Ovary (tissue), 9 donors: ENCODE measurements around the gene VWA3B. TPM values are rescaled to one million over a fixed set of nuclear protein-coding genes. Genes with fewer than 3 reads are reported as not detected.

Source experiments
- DNase-seq, 5 donors: peaks; one replicate each; pipeline ENCODE4 v3.0.0-alpha.2; 2019 to 2020
- H3K27ac ChIP-seq, 2 donors: fragments of 200-600 bp; one replicate each; pipeline versions ENCODE4 v1.5.1 to v1.8.0; 2019 to 2022
- H3K27me3 ChIP-seq: fragments of 200-600 bp; one replicate; pipeline ENCODE4 v1.8.0; 2022
- H3K36me3 ChIP-seq: fragments of 200-600 bp; sonication (generic); one replicate; pipeline ENCODE4 v1.5.1; 2019
- H3K4me1 ChIP-seq: one replicate; pipeline ENCODE4 v1.8.1; 2013; ENCODE audit warnings: mild to moderate bottlenecking, moderate library complexity; ENCODE audit not compliant: insufficient read depth
- H3K4me3 ChIP-seq: fragments of 200-600 bp; sonication (generic); one replicate; pipeline ENCODE4 v1.5.1; 2017
- H3K9me3 ChIP-seq, 2 donors: fragments of 200-600 bp in 1 of 2; sonication (generic) in 1 of 2; one replicate each; pipeline versions ENCODE4 v1.5.1 to v1.8.1; 2013 to 2019; ENCODE audit warnings: mild to moderate bottlenecking in 1 of 2, moderate library complexity in 1 of 2
- CTCF ChIP-seq, 3 donors: fragments of 450-650 bp in 2 of 3; fragments of 200-600 bp in 1 of 3; IDR thresholded peaks; one replicate each; pipeline versions ENCODE4 v1.5.1 to v1.8.0; 2016 to 2022; ENCODE audit warnings: antibody characterized with exemption in 3 of 3, mild to moderate bottlenecking in 1 of 3
- EP300 ChIP-seq: sonication (generic); formaldehyde crosslinking; IDR thresholded peaks from one replicate; pipeline ENCODE4 v1.6.1; 2017; ENCODE audit warnings: antibody characterized with exemption
- POLR2A ChIP-seq: fragments of 450-650 bp; IDR thresholded peaks from one replicate; pipeline ENCODE4 v1.6.1; 2017; ENCODE audit warnings: antibody characterized with exemption, mild to moderate bottlenecking, moderate library complexity
- WGBS, 3 donors: extraction: QIAGEN DNeasy Blood & Tissue Kit in 1 of 3; methylation state at CpG; one replicate each; pipeline versions ENCODE4 v1.1.5 to v1.1.7; 2013 to 2017; 5-methylcytosine and 5-hydroxymethylcytosine counted together
- intact Hi-C, 4 donors: fragments of 100-400 bp; cut with DNase I; formaldehyde crosslinking; loops; one replicate each; pipeline versions ENCODE4 v1.11.0 to v1.15.1; 2022 to 2023
- polyA plus RNA-seq, 2 donors: library from polyadenylated mRNA; stranded (reverse); fragments of 200-250 nt in 1 of 2; fragments of 350-450 nt in 1 of 2; fragmentation: Illumina TruSeq in 1 of 2; extraction: RNeasy Lipid Tissue Mini Kit (QIAGEN cat#74804) in 1 of 2; gene quantifications; one replicate each; pipeline ENCODE4 v1.2.3, GENCODE V29; 2013 to 2014
- total RNA-seq, 7 donors: library from RNA; depleted of rRNA in 2 of 7; stranded (reverse); fragments of >200 nt in 2 of 7; fragmentation: NEBNext Ultra II Directional in 3 of 7; extraction: Animal tissue kit (Norgen Biotek cat#: 25700) in 3 of 7; gene quantifications; one replicate each; pipeline versions ENCODE4 v1.1.0 to v1.2.4, GENCODE V29; 2016 to 2023
- donor health status: DM: no; HTN: no; CAD: no; lungs with moderate emphysema.
- donor health status: DM: no; HTN: no; CAD: no.
- donor health status: Bipolar disorder and iron deficiency.
- donor health status: DM: yes; HTN: yes; CAD: no.
- donor health status: DM: no; HTN: no; CAD: no.
- donor health status: DM: yes; HTN: yes; CAD: no.

The VWA3B gene
- total and polyA plus RNA-seq, 9 donors = 0.56 to 15.7 (median 1.1) TPM

- intact Hi-C loops = no loop called here
- H3K4me1 ChIP-seq = no peaks in the 10 kb centered on the region
- no peak overlapping the region for H3K4me3 ChIP-seq
- TF ChIP-seq EP300 = no peak
- TF ChIP-seq CTCF (IDR thresholded peaks at IDR 0.05) = no peak
- no peak for TF ChIP-seq POLR2A
- no peak for DNase-seq
- H3K27ac ChIP-seq = no peak overlapping the region
- no peaks in the 10 kb centered on the region for H3K36me3 ChIP-seq
- H3K27me3 ChIP-seq = no peaks in the 10 kb centered on the region
- no peaks in the 10 kb centered on the region for H3K9me3 ChIP-seq
- 40 to 53% (median 47%) methylated on average over 4 of the region's 4 CpGs for WGBS, 3 donors
Measured at GRCh38 chr2:98216616-98217015, 129.6 kb downstream of the VWA3B start.

- no peaks in the 10 kb centered on the region for H3K27me3 ChIP-seq
- no peaks in the 10 kb centered on the region for H3K9me3 ChIP-seq
- no peaks in the 10 kb centered on the region for H3K36me3 ChIP-seq
- DNase-seq = no peak
- no peaks in the 10 kb centered on the region for H3K4me1 ChIP-seq
- no peak overlapping the region for H3K4me3 ChIP-seq
- 91 to 94% (median 93%) methylated on average over 3 of the region's 3 CpGs for WGBS, 3 donors
- TF ChIP-seq CTCF (IDR thresholded peaks at IDR 0.05) (no peak), EP300 (no peak), POLR2A (no peak)
- intact Hi-C loops = no loop called here
- no peak overlapping the region for H3K27ac ChIP-seq
Measured at GRCh38 chr2:98219152-98219551, 132.2 kb downstream of the VWA3B start.

- Histone ChIP-seq H3K36me3 (no peaks in the 10 kb centered on the region), H3K4me1 (peaks cover 2% of the 10 kb centered on the region), H3K9me3 (no peaks in the 10 kb centered on the region), H3K27ac (no peak overlapping the region), H3K4me3 (no peak overlapping the region), H3K27me3 (no peaks in the 10 kb centered on the region)
- WGBS, 3 donors = 56 to 67% (median 64%) methylated on average over 2 of the region's 2 CpGs
- intact Hi-C loops = no loop called here
- TF ChIP-seq CTCF (IDR thresholded peaks at IDR 0.05) (no peak), EP300 (no peak), POLR2A (no peak)
- no peak for DNase-seq
Measured at GRCh38 chr2:98233941-98234340, 147.0 kb downstream of the VWA3B start.

- intact Hi-C loops = no loop called here
- no peak overlapping the region for H3K27ac ChIP-seq
- 52 to 67% (median 56%) methylated on average over 2 of the region's 2 CpGs for WGBS, 3 donors
Measured at GRCh38 chr2:98234776-98235175, 147.8 kb downstream of the VWA3B start.

More at GRCh38 chr2:98234776-98235175, 147.8 kb downstream of the VWA3B start:
- Histone ChIP-seq H3K36me3 (no peaks in the 10 kb centered on the region), H3K4me3 (no peak overlapping the region), H3K4me1 (peaks cover 2% of the 10 kb centered on the region), H3K27me3 (no peaks in the 10 kb centered on the region), H3K9me3 (no peaks in the 10 kb centered on the region)
- DNase-seq = no peak
- no peak for TF ChIP-seq EP300
- TF ChIP-seq CTCF (IDR thresholded peaks at IDR 0.05) = no peak
- TF ChIP-seq POLR2A = no peak
